GM19324 (cell line): ENCODE results near the gene MYO5B.

Source experiments
- ATAC-seq: cut with Tn5 transposase; IDR thresholded peaks from one replicate; pipeline ENCODE4 v1.9.1; 2021; ENCODE audit warnings: mild to moderate bottlenecking, moderate library complexity; ENCODE audit not compliant: unreplicated experiment, low FRiP score

Gene MYO5B

DNA sequence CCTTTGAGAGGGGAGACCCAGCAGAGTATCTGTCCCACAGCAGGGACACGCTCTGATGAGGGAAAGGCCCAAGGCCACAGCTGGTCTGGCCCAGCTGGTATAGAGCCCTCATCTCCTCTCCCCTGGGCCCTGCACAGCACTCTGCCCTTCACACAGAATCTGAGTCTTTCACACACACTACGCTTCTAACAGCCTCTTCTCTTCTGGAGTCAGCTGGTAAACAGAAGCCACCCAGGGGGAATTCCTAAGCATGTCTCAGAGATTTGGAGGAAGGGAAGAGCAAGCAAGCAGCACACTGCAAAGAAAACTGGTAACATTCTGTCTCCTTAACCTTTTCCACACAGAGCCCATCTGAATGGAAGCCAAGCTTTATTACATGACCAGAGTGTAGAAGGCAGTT lies 260.5 kb downstream of the MYO5B start:
- no peak for ATAC-seq

DNA sequence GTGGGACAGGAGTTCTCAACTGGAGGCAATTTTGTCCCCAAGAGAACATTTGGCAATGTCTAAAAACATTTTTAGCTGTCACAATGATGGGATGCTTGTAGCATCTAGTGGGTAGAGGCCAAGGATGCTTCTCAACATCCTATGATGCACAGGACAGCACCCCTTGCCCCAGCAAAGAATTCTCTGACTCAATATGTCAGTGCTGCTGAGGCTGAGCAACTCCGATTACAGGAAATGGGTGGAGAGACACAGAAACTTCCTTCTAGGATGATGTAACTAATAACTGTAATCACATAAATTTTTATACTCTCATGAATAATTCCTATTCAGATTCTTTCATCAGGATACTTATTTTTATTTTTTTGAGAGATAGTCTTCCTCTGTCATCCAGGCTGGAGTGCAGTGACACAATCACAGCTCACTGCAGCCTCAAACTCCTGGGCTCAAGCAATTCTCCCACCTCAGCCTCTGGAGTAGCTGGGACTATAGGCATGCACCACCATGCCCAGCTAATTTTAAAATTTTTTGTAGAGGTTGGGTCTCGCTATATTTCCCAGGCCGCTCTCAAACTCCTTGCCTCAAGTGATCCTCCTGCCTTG lies 261.3 kb downstream of the MYO5B start:
- no peak for ATAC-seq

GRCh38 chr18:49931760-49932159 lies 263.2 kb downstream of the MYO5B start:
- no peak for ATAC-seq

- no peak for ATAC-seq
These were observed 263.8 kb downstream of the MYO5B start for GRCh38 chr18:49931179-49931578.

DNA sequence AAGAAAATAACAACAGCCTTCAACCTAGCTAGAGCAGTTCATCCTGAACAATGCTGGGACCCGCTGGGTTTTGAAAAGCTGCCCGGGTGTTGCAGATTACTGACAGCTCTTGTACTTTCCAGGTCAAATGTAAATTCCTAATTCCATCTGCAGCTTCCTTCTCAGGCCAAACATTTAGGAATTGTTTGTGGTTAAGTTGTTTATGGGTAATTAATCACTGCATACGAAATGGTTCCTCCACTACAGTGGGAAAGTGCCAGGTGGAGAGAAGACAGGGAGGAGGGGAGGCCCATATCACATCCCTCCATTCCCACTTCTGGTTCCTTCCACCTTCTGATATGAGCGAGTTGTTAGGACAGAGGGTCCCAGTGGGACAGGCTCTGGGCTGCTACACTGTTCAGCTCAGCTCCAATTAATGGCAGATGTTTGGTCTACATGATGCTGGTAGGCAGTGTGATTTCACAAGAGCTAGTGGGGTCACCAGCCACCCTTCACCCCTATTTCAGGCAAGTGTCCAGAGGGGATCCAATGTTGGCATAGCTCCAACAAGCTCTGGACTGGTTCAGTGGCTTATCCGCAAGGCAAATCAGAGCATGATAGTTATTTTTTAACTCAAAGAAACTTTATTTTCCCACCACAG lies 268.7 kb downstream of the MYO5B start:
- ATAC-seq: no peak

DNA sequence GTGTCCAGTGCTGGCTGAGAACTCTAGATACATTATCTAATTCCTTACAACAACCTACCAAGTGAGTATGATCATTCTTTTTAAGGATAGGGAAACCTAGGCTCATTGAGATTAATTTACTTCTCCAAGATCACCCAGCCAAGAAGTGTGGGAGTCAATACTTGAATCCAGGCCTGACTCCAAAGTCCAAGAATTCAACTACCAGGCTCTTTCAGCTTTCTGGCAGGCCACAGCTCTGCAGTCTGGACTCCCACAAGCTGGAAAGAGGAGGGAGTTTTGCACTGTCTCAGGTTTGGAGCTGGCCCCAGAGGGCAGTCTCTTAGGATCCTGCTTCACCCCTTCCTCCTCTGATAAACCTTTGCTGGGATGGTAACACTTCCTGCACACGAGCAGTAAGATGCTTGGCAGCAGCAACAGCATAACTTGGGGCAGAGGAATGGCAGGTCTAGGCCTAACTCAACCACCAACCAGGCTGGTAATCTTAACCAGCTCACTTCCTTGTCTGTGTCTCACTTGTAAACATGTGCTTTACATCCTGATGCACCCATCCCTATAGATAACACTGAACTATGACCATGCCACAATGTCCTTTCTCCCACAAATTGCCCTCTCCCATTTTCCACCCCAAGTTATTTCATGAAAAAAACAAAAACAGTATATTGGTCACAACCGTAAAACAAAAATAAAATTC lies 270.5 kb downstream of the MYO5B start:
- no peak for ATAC-seq

DNA sequence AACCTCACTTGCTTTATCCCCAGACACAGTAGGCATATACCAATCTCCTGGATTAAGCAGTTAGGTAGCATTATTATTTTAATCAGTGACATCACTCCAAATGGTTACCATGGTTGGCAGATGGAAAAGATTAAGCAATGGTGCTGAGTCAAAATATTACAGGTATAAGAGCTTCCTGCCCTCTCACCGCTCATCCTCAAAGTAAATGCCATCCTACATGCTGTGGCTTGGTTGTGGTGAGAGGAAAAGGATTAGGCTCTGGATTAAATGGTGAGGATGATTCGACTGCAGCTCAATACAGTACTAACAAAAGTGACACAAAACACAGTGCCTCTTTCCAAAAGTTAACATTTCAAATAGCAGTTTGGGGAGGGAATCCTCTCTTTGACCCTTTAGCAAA lies 272.7 kb downstream of the MYO5B start:
- no peak for ATAC-seq

DNA sequence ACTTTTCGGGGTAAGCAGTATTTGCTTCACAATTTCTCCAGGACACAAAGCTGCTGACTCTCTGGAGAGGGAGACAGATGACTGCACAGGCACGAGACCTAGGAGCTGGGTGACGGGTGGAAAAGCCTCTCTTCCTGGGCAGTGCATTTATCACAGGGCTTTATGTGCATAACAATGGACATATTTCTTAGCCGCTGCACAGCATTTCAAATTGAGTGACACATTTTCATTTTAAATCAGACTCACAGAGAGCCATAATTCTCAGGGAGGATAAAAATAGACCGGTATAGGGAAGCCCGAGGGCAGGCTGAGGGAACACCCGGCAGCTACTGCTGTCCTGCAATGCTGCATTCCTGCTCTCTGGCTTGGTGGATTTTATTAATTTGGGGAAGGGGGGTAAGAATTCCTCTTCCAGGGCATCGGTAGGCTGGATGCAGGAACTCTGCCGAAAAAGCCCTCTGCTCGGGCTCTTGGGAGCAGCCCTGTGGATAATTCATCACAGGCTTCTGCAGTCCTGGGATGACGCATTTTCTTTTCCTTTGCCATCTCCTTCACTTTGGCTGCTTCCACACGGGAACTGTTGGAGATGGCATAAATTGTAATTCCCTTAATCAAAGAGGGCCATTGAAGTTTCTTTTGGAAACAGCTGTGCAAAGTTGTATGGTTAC lies 273.5 kb downstream of the MYO5B start:
- ATAC-seq: no peak

DNA sequence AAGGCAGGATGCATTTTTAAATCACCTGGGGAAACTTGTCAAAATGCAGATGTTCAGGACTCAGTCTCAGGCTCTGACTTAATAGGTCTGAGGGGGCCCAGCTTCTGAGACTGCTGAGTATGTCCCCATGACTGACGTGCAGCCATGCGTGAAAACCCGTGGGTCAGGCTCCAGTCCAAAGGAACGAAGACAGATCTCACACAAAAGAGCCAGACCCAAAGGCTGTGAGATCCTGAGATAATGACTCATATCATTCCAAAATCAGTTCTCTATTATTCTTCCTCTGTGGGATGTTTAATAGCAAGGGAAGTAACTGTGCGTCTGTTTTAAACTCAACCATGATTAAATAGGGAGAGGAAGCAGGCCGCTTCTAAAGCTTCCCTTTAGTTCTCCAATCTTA lies 274.2 kb downstream of the MYO5B start:
- ATAC-seq: no peak

DNA sequence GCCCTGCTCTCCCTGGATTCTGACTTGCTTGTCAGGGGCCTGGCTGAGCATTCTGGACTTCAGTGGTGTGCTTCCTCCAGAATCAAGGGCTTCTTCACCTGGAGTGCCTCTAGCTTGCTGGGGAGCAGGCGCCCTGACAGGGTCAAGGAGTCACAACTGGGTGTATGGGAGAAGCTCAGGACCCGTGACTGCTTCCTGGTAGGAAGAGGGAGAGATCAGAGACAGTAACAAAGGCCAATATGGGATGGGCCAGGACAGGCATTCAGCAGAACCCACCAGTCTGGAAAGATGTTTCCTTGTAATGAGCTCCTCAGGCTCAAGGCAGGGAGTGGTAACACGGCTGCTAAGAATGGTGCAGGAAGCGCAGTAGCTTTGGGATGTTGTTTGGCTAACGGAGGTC lies 277.2 kb downstream of the MYO5B start:
- no peak for ATAC-seq

DNA sequence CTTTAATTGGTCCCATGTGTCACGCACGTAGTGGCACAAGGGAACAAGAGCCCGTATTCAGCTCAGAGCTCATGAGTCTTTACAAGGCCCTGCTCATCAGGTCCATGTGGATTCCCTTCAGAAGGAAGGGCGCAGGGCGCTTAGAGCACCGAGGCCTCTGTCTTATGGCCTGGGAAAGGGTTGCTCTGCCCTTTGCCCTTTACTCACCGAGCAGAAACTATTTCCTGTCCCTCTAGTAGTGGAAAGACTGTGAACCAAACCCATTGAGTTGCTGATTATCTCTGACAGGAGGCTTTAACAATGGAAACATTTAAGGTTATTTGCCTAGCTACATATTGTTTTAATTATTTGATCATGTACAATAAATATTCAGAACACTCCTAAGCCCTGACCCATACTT lies 279.6 kb downstream of the MYO5B start:
- ATAC-seq: no peak

DNA sequence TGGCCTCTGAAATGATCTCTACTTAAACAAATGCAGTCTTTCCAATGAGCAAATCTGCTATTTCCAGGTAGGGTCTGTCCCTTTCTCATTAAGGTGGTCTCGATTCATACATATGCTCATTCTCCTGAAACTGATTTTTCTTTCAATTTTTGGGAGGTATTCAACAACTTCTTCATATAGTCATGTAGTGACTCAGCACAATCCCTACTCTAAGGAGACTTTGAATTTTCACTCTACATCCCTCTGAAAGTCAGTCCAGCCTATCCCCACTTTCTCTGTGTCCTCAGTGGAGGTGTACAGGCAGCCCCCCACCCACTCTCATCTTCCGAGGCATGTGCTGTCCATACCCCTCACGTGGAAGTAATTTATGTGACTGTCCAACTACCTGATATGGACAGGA lies 281.7 kb downstream of the MYO5B start:
- no peak for ATAC-seq

- no peak for ATAC-seq
These were observed 283.5 kb downstream of the MYO5B start for GRCh38 chr18:49911427-49911826.

GRCh38 chr18:49910986-49911385 lies 284.0 kb downstream of the MYO5B start:
- no peak for ATAC-seq

- ATAC-seq: no peak
These were observed 284.9 kb downstream of the MYO5B start for GRCh38 chr18:49910019-49910418.

- no peak for ATAC-seq
These were observed 287.5 kb downstream of the MYO5B start for GRCh38 chr18:49907346-49907929.

DNA sequence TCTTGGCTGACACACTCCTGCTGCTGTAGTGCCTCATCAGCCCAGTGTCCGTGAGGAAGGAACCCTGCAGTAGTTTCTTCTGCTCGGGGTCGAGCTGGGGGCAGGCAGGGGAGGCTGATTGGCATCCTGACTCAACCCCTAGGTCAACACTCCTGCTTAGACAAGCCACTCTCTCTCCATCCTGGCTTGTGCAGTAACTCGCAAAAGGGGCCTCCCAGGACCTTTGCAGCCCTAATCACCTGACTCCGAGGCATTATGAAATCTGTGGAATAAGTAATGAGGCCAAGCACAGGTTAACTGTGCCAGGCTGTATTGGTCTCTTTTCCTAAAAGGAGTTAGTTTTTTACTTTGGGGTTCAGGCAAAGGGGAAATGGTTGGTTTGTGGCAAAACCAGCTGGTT lies 289.2 kb downstream of the MYO5B start:
- no peak for ATAC-seq

- ATAC-seq: no peak
These were observed 289.9 kb downstream of the MYO5B start for GRCh38 chr18:49904871-49905555.

DNA sequence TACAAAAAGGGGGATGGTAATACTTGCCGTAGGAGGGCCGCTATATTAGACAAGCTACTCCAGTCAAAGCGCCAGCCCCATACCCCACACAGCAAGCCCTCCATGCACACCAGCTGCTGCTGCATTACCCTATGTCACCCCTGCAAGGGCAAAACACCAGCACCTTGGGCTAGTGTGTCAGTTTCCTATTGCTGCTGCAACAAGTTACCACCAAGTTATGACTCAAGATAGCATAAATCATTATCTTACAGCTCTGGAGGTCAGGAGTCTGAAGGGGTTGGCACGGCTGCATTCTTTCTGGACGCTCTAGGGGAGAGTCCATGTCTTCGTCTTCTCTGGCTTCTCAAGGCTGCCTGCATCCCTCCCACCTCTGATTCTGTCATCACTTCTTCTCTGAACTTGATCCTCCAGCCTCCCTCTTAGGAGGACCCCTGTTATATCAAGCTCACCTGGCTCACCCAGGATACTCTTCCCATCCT lies 293.0 kb downstream of the MYO5B start:
- no peak for ATAC-seq

DNA sequence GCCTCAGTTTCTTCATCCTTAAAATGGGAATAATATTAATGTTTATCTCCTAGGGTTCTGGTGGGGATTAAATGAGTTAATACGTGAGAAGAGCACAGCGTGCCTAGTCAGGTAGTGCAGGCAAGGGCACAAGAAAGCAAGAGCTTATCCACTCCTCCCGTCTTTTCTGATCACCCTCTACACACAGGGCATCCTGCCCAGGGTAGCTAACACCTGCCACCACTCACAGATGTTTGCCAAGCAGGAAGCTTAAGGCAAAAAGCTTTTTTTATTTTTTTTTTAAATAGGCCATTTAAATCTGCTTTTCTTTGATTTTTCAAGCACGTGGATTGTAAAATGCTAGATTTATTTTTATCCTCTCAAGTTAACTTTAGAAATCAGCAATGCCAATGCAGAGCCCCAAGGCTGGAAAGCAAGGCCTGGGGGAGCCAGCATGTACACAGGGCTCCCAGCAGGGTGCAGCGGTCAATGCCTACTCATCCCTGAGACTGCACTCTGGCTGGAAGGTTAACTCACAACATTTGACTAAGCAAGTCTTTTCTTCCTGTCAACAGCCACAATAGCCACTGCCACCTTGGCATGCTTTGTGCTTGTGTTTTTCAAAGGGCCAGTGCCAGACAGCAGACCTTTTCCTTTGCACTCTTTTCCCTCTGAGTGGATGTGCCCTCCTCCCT lies 295.2 kb downstream of the MYO5B start:
- ATAC-seq: no peak
